ENCODE data around the gene HIVEP1.

HIVEP1 gene

DNA sequence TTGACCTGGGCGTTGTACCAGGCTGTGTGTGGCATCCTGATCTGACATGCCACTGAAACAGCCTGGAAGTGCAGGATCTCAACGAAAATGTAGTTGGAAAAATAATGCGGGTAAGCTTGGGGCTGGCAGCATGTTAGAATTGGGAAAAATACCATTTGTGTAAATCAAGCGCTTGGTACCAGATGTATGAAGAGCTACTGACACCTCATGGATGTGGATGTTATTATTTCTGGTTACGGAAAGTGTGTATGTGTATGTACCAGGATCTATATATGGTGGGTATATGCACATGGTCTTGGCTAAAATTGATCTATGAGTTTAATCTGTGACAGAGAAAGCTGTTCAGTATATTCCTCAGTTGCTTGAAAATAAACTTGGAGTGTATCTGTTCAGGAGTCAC lies 22.7 kb downstream of the HIVEP1 start:
- Histone ChIP-seq H3K36me3 (ENCODE audit: control insufficient read depth in 2 of 2, insufficient read depth in 1 of 2, low read length in 2 of 2) (peaks cover 0 to 3% of the 10 kb centered on the region in 2 experiments; a peak in 1 of 3 replicates), H3K4me1 (ENCODE audit: control insufficient read depth, insufficient read depth, low read length) (no peaks in the 10 kb centered on the region), H3K4me3 (ENCODE audit: low read depth, low read length) (no peak overlapping the region), H3K27ac (ENCODE audit: extremely low read depth, low read depth, low read length) (no peak overlapping the region), H3K9me3 (ENCODE audit: control insufficient read depth, insufficient read depth, low read depth, low read length) (no peaks in the 10 kb centered on the region)
- ChIA-PET CTCF (interaction anchor here (0.6 kb wide), 2 partner anchors 21 to 72 kb away, joined by 3 read pairs; no protein-coding TSS in a partner anchor), POLR2A (no interaction called here)
- TF ChIP-seq, protein P1, sequence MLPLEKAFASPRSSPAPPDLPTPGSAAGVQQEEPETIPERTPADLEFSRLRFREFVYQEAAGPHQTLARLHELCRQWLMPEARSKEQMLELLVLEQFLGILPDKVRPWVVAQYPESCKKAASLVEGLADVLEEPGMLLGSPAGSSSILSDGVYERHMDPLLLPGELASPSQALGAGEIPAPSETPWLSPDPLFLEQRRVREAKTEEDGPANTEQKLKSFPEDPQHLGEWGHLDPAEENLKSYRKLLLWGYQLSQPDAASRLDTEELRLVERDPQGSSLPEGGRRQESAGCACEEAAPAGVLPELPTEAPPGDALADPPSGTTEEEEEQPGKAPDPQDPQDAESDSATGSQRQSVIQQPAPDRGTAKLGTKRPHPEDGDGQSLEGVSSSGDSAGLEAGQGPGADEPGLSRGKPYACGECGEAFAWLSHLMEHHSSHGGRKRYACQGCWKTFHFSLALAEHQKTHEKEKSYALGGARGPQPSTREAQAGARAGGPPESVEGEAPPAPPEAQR (tag by site-specific recombination; IDR thresholded peaks at IDR 0.05), result no peak
- TF ChIP-seq CTCF (tag by site-specific recombination; IDR thresholded peaks at IDR 0.05), result peak; percentile 48; the same call in 1 of the 2 replicates

DNA sequence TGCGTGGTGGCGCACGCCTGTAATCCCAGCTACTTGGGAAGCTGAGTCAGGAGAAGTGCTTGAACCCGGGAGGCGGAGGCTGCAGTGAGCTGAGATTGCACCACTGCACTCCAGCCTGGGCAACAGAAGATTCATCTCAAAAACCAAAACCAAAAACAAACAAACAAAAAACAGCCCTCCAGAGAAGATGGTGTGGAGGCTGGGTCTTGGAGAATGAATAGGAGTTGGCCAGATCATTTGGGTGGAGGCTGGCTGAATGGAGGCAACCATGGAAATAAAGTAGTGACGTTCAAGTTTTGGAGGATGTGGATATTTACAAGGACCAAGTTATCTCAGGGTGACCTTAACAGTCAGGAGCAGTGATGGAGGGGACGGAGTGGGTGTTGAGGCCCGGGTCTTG lies 24.7 kb downstream of the HIVEP1 start:
- Histone ChIP-seq H3K4me3 (ENCODE audit: low read depth, low read length) (no peak overlapping the region), H3K9me3 (ENCODE audit: control insufficient read depth, insufficient read depth, low read depth, low read length) (no peaks in the 10 kb centered on the region), H3K27ac (ENCODE audit: extremely low read depth, low read depth, low read length) (no peak overlapping the region), H3K36me3 (ENCODE audit: control insufficient read depth in 2 of 2, insufficient read depth in 1 of 2, low read length in 2 of 2) (no peaks in the 10 kb centered on the region), H3K4me1 (ENCODE audit: control insufficient read depth, insufficient read depth, low read length) (no peaks in the 10 kb centered on the region)
- ChIA-PET POLR2A (no interaction called here), CTCF (no interaction called here)
- 0 out of 2 replicates have a peak, but pooled peaks have one; percentile 28 for TF ChIP-seq ZFHX2 (tag by site-specific recombination; conservative IDR thresholded peaks at IDR 0.05)
- TF ChIP-seq ZNF514 (tag by site-specific recombination; IDR thresholded peaks at IDR 0.05), result no peak
- peak; percentile 70 for TF ChIP-seq ZFP3 (tag by site-specific recombination; IDR thresholded peaks at IDR 0.05; ENCODE audit: low read depth)

GRCh38 chr6:12037798-12038197 lies 25.7 kb downstream of the HIVEP1 start:
- H3K36me3 ChIP-seq (ENCODE audit: control insufficient read depth in 2 of 2, insufficient read depth in 1 of 2, low read length in 2 of 2), result no peaks in the 10 kb centered on the region
- ChIA-PET POLR2A (no interaction called here), CTCF (interaction anchor here (0.6 kb wide), 2 partner anchors 25 to 892 kb away, joined by 3 to 6 read pairs; no protein-coding TSS in a partner anchor)
- no peak overlapping the region for H3K4me3 ChIP-seq (ENCODE audit: low read depth, low read length)
- H3K4me1 ChIP-seq (ENCODE audit: control insufficient read depth, insufficient read depth, low read length), result no peaks in the 10 kb centered on the region
- TF ChIP-seq ELK4 (IDR thresholded peaks at IDR 0.05; ENCODE audit: borderline replicate concordance, low read depth, low read length) (no peak), ZNF280D (tag by site-specific recombination; IDR thresholded peaks at IDR 0.05) (no peak), ZNF223 (tag by site-specific recombination; IDR thresholded peaks at IDR 0.05) (no peak), RBAK (tag by site-specific recombination; IDR thresholded peaks at IDR 0.05) (no peak), ZNF221 (tag by site-specific recombination; IDR thresholded peaks at IDR 0.05; ENCODE audit: borderline replicate concordance) (no peak), ZNF549 (tag by site-specific recombination; IDR thresholded peaks at IDR 0.05) (no peak), ZNF18 (tag by site-specific recombination; IDR thresholded peaks at IDR 0.05) (no peak), ZNF366 (tag by site-specific recombination; conservative IDR thresholded peaks at IDR 0.05) (no peak), ZNF830 (tag by site-specific recombination; IDR thresholded peaks at IDR 0.05; ENCODE audit: low read depth) (no peak), ZNF707 (tag by site-specific recombination; IDR thresholded peaks at IDR 0.05) (no peak)
- TF ChIP-seq, protein P2, sequence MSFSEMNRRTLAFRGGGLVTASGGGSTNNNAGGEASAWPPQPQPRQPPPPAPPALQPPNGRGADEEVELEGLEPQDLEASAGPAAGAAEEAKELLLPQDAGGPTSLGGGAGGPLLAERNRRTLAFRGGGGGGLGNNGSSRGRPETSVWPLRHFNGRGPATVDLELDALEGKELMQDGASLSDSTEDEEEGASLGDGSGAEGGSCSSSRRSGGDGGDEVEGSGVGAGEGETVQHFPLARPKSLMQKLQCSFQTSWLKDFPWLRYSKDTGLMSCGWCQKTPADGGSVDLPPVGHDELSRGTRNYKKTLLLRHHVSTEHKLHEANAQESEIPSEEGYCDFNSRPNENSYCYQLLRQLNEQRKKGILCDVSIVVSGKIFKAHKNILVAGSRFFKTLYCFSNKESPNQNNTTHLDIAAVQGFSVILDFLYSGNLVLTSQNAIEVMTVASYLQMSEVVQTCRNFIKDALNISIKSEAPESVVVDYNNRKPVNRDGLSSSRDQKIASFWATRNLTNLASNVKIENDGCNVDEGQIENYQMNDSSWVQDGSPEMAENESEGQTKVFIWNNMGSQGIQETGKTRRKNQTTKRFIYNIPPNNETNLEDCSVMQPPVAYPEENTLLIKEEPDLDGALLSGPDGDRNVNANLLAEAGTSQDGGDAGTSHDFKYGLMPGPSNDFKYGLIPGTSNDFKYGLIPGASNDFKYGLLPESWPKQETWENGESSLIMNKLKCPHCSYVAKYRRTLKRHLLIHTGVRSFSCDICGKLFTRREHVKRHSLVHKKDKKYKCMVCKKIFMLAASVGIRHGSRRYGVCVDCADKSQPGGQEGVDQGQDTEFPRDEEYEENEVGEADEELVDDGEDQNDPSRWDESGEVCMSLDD (tag by site-specific recombination; IDR thresholded peaks at IDR 0.05), result no peak
- no peaks in the 10 kb centered on the region for H3K9me3 ChIP-seq (ENCODE audit: control insufficient read depth, insufficient read depth, low read depth, low read length)
- H3K27ac ChIP-seq (ENCODE audit: extremely low read depth, low read depth, low read length), result no peak overlapping the region

All from HEK293 (cell line).